Posterior vena cava (tissue), 2 donors: ENCODE data around the gene FMO1. TPM values are rescaled to one million over a fixed set of nuclear protein-coding genes. Genes with fewer than 3 reads are reported as not detected.
"Not testable (repeated sequence)": the region's sequence is repeated elsewhere in the genome, so short reads cannot be mapped to it uniquely, and the experiment has no call there.

Experiments used
- DNase-seq: peaks from one replicate; pipeline ENCODE4 v3.0.0-alpha.2; 2020; ENCODE audit warnings: low spot score
- intact Hi-C, 2 donors: fragments of 100-400 bp; cut with DNase I; formaldehyde crosslinking; loops; one replicate each; pipeline versions ENCODE4 v1.14.1 to v1.14.2; 2022 to 2023
- total RNA-seq, 2 donors: library from RNA; stranded (reverse); fragmentation: NEBNext Ultra II Directional; extraction: Animal tissue kit (Norgen Biotek cat#: 25700); gene quantifications; one replicate each; pipeline ENCODE4 v1.2.1, GENCODE V29; 2021
- donor health status: DM: yes; HTN: yes; CAD: no.
- donor health status: DM: yes; HTN: yes; CAD: no.

FMO1 gene
- total RNA-seq, 2 donors from 2014 or later: 1.0 to 2.2 TPM

GRCh38 chr1:171261336-171261735 is 13.0 kb downstream of the FMO1 start:
- intact Hi-C loops: no loop called here
- no peak for DNase-seq

GRCh38 chr1:171263901-171264300 is 15.6 kb downstream of the FMO1 start:
- intact Hi-C loops: no loop called here
- DNase-seq: no peak

- DNase-seq: no peak
- intact Hi-C loops: no loop called here
Measured at GRCh38 chr1:171265686-171266085, 17.4 kb downstream of the FMO1 start.

GRCh38 chr1:171266930-171267329 is 18.6 kb downstream of the FMO1 start:
- DNase-seq: no peak
- intact Hi-C loops: no loop called here

GRCh38 chr1:171267391-171267790 is 19.1 kb downstream of the FMO1 start:
- intact Hi-C loops: no loop called here
- no peak for DNase-seq

GRCh38 chr1:171270806-171271205 is 22.5 kb downstream of the FMO1 start:
- DNase-seq: no peak
- intact Hi-C loops: no loop called here

GRCh38 chr1:171277534-171277933 is 29.2 kb downstream of the FMO1 start:
- DNase-seq: no peak
- intact Hi-C loops: no loop called here

GRCh38 chr1:171279234-171279633 is 30.9 kb downstream of the FMO1 start:
- DNase-seq: no peak
- intact Hi-C loops: no loop called here

GRCh38 chr1:171279678-171280077 is 31.4 kb downstream of the FMO1 start:
- no peak for DNase-seq
- intact Hi-C loops: no loop called here

GRCh38 chr1:171280599-171280998 is 32.3 kb downstream of the FMO1 start:
- DNase-seq: no peak
- intact Hi-C loops: no loop called here

- DNase-seq: no peak
- intact Hi-C loops: no loop called here
Measured at GRCh38 chr1:171286032-171286705, 37.9 kb downstream of the FMO1 start.

- no peak for DNase-seq
Measured at GRCh38 chr1:171290621-171291020, 42.3 kb downstream of the FMO1 start.

GRCh38 chr1:171292799-171293198 is 44.5 kb downstream of the FMO1 start:
- DNase-seq: no peak
- intact Hi-C loops: no loop called here

More at GRCh38 chr1:171290621-171291020, 42.3 kb downstream of the FMO1 start:
- intact Hi-C loops: no loop called here

- intact Hi-C loops, DNase-seq: not testable (repeated sequence)
Measured at GRCh38 chr1:171295383-171295782, 47.1 kb downstream of the FMO1 start.

GRCh38 chr1:171295821-171296220 is 47.5 kb downstream of the FMO1 start:
- DNase-seq: no peak
- intact Hi-C loops: no loop called here

GRCh38 chr1:171296897-171297296 is 48.6 kb downstream of the FMO1 start:
- DNase-seq: no peak
- intact Hi-C loops: no loop called here

GRCh38 chr1:171298696-171299095 is 50.4 kb downstream of the FMO1 start:
- intact Hi-C loops: no loop called here

GRCh38 chr1:171299342-171299741 is 51.0 kb downstream of the FMO1 start:
- no peak for DNase-seq
- intact Hi-C loops: no loop called here

More at GRCh38 chr1:171298696-171299095, 50.4 kb downstream of the FMO1 start:
- no peak for DNase-seq

- no peak for DNase-seq
- intact Hi-C loops: no loop called here
Measured at GRCh38 chr1:171300401-171300800, 52.1 kb downstream of the FMO1 start.

GRCh38 chr1:171310661-171311087 is 62.4 kb downstream of the FMO1 start:
- intact Hi-C loops: loop anchor here (10.0 kb wide), 3 partner anchors 56 to 124 kb away; partner anchors contain the start of gene FMO1 (in 1 of the 2)
- no peak for DNase-seq

GRCh38 chr1:171311771-171312558 is 63.7 kb downstream of the FMO1 start:
- no peak for DNase-seq
- intact Hi-C loops: loop anchor here (10.0 kb wide), 3 partner anchors 57 to 123 kb away; partner anchors contain the start of gene FMO1 (in 1 of the 2)
